ENCODE data around the gene HSPB2. TPM values are rescaled to one million over a fixed set of nuclear protein-coding genes. Genes with fewer than 3 reads are reported as not detected.

The HSPB2 gene
- total RNA-seq, 2 experiments from 2014 or later = not detected

DNA sequence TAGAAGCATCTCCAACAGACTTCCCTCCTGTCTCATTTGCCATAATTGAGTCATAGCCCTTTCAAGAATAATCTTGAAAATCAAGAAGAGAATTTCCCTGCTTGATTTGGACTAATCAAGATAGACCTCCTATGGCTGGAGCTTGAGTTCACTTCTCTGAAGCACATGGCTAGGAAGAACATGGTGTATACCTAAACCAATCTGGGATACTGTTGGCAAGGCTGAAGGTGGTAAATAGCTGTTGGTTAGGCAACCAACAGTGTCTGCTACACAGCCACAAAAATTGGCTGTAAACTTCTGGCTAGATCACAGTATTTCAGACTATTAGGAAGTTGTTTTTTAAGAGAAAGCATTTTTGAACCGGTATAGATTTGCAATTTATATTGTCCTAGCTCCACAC is 5.9 kb upstream of the HSPB2 start:
- intact Hi-C loops (cut with micrococcal nuclease) = no loop called here
- ATAC-seq = no peak

DNA sequence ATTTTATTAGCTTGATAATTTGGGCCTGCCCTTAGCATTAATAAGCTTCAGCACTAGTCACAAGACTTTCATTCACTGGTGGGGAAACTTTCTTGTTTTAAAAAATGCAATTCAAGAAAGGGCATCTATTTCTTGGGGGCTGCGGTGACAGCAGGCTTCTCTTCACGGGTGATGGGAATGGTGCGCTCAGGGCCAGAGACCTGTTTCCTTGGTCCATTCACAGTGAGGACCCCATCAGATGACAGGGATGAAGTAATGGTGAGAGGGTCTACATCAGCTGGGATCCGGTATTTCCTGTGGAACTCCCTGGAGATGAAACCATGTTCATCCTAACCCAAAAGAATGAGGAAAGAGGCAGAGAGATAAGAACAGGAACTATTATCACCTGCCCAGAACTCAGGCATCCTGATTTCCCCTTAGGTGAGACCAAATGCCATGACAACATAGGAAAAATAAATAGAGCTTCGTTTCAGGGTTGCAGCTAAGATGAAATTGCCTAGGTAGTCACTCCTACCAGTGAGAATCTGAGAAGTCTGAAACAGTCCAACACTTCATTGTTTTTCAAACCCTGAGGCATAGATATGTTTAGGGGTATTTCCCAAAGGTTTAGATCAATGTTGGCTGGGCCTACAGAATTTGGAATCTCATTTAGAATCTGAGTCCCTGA is 3.8 kb upstream of the HSPB2 start:
- Mint-ChIP-seq H3K9me3 (peaks cover 2% of the 10 kb centered on the region), H3K27me3 (peaks cover 23% of the 10 kb centered on the region), H3K36me3 (ENCODE audit: low read depth) (peaks cover 2% of the 10 kb centered on the region), H3K27ac (no peak overlapping the region), H3K4me3 (no peak overlapping the region), H3K4me1 (ENCODE audit: low read depth) (no peaks in the 10 kb centered on the region)
- POLR2A ChIA-PET = no interaction called here
- CTCF ChIA-PET = interaction anchor here (0.6 kb wide), 1 partner anchor 90 kb away, joined by 3 read pairs; no protein-coding TSS in a partner anchor
- intact Hi-C loops (cut with micrococcal nuclease) = no loop called here
- no peak for DNase-seq
- TF ChIP-seq, protein P1, sequence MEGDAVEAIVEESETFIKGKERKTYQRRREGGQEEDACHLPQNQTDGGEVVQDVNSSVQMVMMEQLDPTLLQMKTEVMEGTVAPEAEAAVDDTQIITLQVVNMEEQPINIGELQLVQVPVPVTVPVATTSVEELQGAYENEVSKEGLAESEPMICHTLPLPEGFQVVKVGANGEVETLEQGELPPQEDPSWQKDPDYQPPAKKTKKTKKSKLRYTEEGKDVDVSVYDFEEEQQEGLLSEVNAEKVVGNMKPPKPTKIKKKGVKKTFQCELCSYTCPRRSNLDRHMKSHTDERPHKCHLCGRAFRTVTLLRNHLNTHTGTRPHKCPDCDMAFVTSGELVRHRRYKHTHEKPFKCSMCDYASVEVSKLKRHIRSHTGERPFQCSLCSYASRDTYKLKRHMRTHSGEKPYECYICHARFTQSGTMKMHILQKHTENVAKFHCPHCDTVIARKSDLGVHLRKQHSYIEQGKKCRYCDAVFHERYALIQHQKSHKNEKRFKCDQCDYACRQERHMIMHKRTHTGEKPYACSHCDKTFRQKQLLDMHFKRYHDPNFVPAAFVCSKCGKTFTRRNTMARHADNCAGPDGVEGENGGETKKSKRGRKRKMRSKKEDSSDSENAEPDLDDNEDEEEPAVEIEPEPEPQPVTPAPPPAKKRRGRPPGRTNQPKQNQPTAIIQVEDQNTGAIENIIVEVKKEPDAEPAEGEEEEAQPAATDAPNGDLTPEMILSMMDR (IDR thresholded peaks at IDR 0.05) = no peak
- ATAC-seq = no peak

More for the DNA sequence above, 5.9 kb upstream of the HSPB2 start:
- H3K9me3 Mint-ChIP-seq = peaks cover 2% of the 10 kb centered on the region
- no peaks in the 10 kb centered on the region for H3K4me1 Mint-ChIP-seq (ENCODE audit: low read depth)
- peaks cover 15% of the 10 kb centered on the region for H3K27me3 Mint-ChIP-seq
- H3K4me3 Mint-ChIP-seq = no peak overlapping the region
- TF ChIP-seq, protein P1 (IDR thresholded peaks at IDR 0.05) = no peak
- no peak for DNase-seq
- ChIA-PET POLR2A (no interaction called here), CTCF (interaction anchor here (1.0 kb wide), 1 partner anchor 21 kb away, joined by 3 read pairs; no protein-coding TSS in a partner anchor)
- peaks cover 2% of the 10 kb centered on the region for H3K36me3 Mint-ChIP-seq (ENCODE audit: low read depth)
- H3K27ac Mint-ChIP-seq = no peak overlapping the region

DNA sequence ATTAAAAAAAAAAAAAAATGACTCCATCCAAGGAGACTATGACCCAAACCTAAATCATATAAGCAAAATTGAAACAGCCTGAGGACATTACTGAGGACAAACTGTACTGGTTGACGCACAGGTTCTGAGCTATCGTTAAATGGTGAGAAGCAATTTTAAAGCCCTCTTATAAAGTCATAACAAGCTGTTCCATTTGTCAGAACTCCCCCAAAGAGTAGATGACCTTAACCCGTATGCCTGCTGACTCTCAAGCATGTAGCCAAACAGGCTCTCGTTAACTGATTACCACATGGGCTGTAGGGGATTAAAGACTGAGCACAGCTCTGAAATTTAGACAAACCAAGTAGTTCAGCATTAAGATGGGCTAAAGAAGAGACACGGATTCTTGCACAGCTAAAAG is 3.2 kb upstream of the HSPB2 start:
- H3K4me3 Mint-ChIP-seq = no peak overlapping the region
- POLR2A ChIA-PET = no interaction called here
- TF ChIP-seq, protein P1 (IDR thresholded peaks at IDR 0.05) = no peak
- H3K27me3 Mint-ChIP-seq = peaks cover 27% of the 10 kb centered on the region
- no peaks in the 10 kb centered on the region for H3K4me1 Mint-ChIP-seq (ENCODE audit: low read depth)
- CTCF ChIA-PET = interaction anchor here (0.6 to 1.1 kb wide), 3 partner anchors 22 to 89 kb away, joined by 3 read pairs; no protein-coding TSS in a partner anchor
- ATAC-seq (no peak), DNase-seq (no peak)
- H3K27ac Mint-ChIP-seq = no peak overlapping the region
- peaks cover 2% of the 10 kb centered on the region for H3K9me3 Mint-ChIP-seq
- peaks cover 2% of the 10 kb centered on the region for H3K36me3 Mint-ChIP-seq (ENCODE audit: low read depth)
- intact Hi-C loops (cut with micrococcal nuclease) = no loop called here

DNA sequence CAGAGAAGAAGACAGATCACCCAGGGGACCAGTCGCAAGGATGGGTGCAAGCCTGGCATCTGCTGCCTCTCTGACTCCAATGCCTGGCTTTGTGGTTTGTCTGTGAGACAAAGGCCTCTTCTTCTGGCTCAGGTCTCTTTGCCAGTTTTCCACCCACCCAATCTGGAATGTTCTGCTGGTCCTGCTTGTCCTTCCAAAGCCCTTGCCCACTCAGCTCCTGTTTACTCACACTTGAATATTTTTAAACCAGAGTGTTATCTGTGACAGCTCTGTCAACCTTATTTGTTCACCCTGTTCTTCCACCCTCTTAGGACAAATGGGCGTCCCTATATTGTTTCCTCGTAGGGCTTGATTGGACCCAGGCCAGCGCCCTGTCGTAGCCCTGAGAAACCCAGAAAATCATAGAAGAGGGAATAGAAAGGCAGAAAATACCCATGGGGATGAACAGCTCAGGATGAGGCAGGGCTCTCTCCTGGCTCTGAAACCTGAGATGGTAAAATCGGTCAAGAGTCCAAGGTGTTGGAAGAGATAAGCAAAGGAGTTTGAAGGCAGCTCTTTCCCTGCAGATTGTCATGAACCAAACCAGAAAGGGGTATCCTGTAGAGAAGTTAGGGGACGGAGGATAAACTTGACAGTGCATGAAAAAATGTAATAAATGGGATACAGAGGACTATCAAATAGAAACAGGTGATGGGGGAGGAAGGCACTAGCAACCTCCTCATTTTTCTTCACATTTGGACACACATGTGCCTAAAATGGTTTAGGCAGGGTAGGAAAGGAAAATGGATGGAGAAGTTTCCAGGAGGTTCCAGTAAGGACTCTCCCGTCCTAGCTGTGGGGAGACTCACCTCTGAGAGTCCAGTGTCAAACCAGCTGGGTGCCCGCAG is 1.6 kb upstream of the HSPB2 start:
- ChIA-PET POLR2A (interaction anchor here (0.7 kb wide), 1 partner anchor 18 kb away, joined by 3 read pairs; no protein-coding TSS in a partner anchor), CTCF (interaction anchor here (0.9 to 1.1 kb wide), 3 partner anchors 21 to 202 kb away, joined by 3 read pairs; no protein-coding TSS in a partner anchor)
- Mint-ChIP-seq H3K4me3 (no peak overlapping the region), H3K36me3 (ENCODE audit: low read depth) (no peaks in the 10 kb centered on the region), H3K27me3 (peaks cover 30% of the 10 kb centered on the region), H3K27ac (no peak overlapping the region), H3K9me3 (no peaks in the 10 kb centered on the region), H3K4me1 (ENCODE audit: low read depth) (no peaks in the 10 kb centered on the region)
- intact Hi-C loops (cut with micrococcal nuclease) = no loop called here
- DNase-seq = no peak
- TF ChIP-seq, protein P1 (IDR thresholded peaks at IDR 0.05) = no peak
- no peak for ATAC-seq

All from activated CD8-positive, alpha-beta T cell treated with anti-CD3 and anti-CD28 coated beads for 36 hours (primary cell).